H9 (cell line): Measurements from ENCODE around the gene MS4A18. TPM values are rescaled to one million over a fixed set of nuclear protein-coding genes. Genes with fewer than 3 reads are reported as not detected.

Experiments used
- DNase-seq: peaks from one replicate; pipeline ENCODE4 v3.0.0-alpha.2; 2017
- H2AFZ ChIP-seq: one replicate; pipeline ENCODE4 v1.6.1; 2013; ENCODE audit warnings: mild to moderate bottlenecking, low read length, control low read depth, moderate library complexity
- H2AK5ac ChIP-seq: 2 replicates; pipeline ENCODE4 v1.6.1; 2013; ENCODE audit warnings: low read length, control low read depth, mixed read lengths; ENCODE audit not compliant: insufficient read length
- H2BK120ac ChIP-seq: one replicate; pipeline ENCODE4 v1.6.1; 2013; ENCODE audit warnings: low read depth, mild to moderate bottlenecking, low read length, control low read depth, inconsistent platforms; ENCODE audit not compliant: poor library complexity, severe bottlenecking
- H2BK12ac ChIP-seq: 2 replicates; pipeline ENCODE4 v1.6.1; 2013; ENCODE audit warnings: low read length, control low read depth, mixed read lengths, low read depth; ENCODE audit not compliant: insufficient read length
- H2BK15ac ChIP-seq: 2 replicates; pipeline ENCODE4 v1.6.1; 2013; ENCODE audit warnings: low read depth, low read length, control low read depth
- H2BK20ac ChIP-seq: one replicate; pipeline ENCODE4 v1.6.1; 2013; ENCODE audit warnings: low read depth, mild to moderate bottlenecking, low read length, control low read depth, inconsistent platforms; ENCODE audit not compliant: poor library complexity, severe bottlenecking
- H2BK5ac ChIP-seq: 2 replicates; pipeline ENCODE4 v1.6.1; 2013; ENCODE audit warnings: low read length, control low read depth, mixed read lengths; ENCODE audit not compliant: insufficient read length
- H3K14ac ChIP-seq: 2 replicates; pipeline ENCODE4 v1.6.1; 2013; ENCODE audit warnings: low read length, control low read depth; ENCODE audit not compliant: insufficient read depth
- H3K18ac ChIP-seq: 2 replicates; pipeline ENCODE4 v1.6.1; 2013; ENCODE audit warnings: low read depth, mild to moderate bottlenecking, mixed read lengths, low read length, control low read depth; ENCODE audit not compliant: insufficient read length
- H3K23ac ChIP-seq: 2 replicates; pipeline ENCODE4 v1.6.1; 2013; ENCODE audit warnings: low read length, control low read depth, mixed read lengths, low read depth; ENCODE audit not compliant: insufficient read length
- H3K23me2 ChIP-seq: 2 replicates; pipeline ENCODE4 v1.6.1; 2013; ENCODE audit warnings: low read depth, mild to moderate bottlenecking, mixed read lengths, low read length, control low read depth; ENCODE audit not compliant: insufficient read length, poor library complexity, severe bottlenecking
- H3K27ac ChIP-seq: 2 replicates; pipeline ENCODE4 v1.5.1; 2013; ENCODE audit warnings: low read length, control low read depth, mixed read lengths, low read depth; ENCODE audit not compliant: insufficient read length
- H3K27me3 ChIP-seq: 2 replicates; pipeline ENCODE4 v1.6.1; 2013; ENCODE audit warnings: low read length, control low read depth, inconsistent platforms; ENCODE audit not compliant: insufficient read depth
- H3K4ac ChIP-seq: 2 replicates; pipeline ENCODE4 v1.6.1; 2013; ENCODE audit warnings: low read depth, mild to moderate bottlenecking, control low read depth, inconsistent platforms, low read length, moderate library complexity
- H3K4me1 ChIP-seq: 2 replicates; pipeline ENCODE4 v1.6.1; 2013; ENCODE audit warnings: low read length, control low read depth, inconsistent platforms; ENCODE audit not compliant: insufficient read depth
- H3K4me2 ChIP-seq: 2 replicates; pipeline ENCODE4 v1.6.1; 2013; ENCODE audit warnings: low read length, control low read depth, mixed read lengths; ENCODE audit not compliant: insufficient read length, insufficient read depth
- H3K56ac ChIP-seq: 2 replicates; pipeline ENCODE4 v1.6.1; 2013; ENCODE audit warnings: low read depth, mild to moderate bottlenecking, mixed read lengths, low read length, control low read depth; ENCODE audit not compliant: insufficient read length
- H3K79me1 ChIP-seq: 2 replicates; pipeline ENCODE4 v1.6.1; 2013; ENCODE audit warnings: low read depth, mild to moderate bottlenecking, moderate library complexity, low read length, control low read depth, inconsistent platforms; ENCODE audit not compliant: insufficient read depth, poor library complexity, severe bottlenecking
- H3K79me2 ChIP-seq: 2 replicates; pipeline ENCODE4 v1.6.1; 2013; ENCODE audit warnings: low read length, control low read depth, inconsistent platforms; ENCODE audit not compliant: insufficient read depth
- H3K9ac ChIP-seq: 2 replicates; pipeline ENCODE4 v1.6.1; 2013; ENCODE audit warnings: low read length, control low read depth, mixed read lengths; ENCODE audit not compliant: insufficient read length; ENCODE audit errors: extremely low read depth
- H3K9me3 ChIP-seq: one replicate; pipeline ENCODE4 v1.6.1; 2013; ENCODE audit warnings: low read depth, low read length, inconsistent platforms; ENCODE audit not compliant: control insufficient read depth
- H3T11ph ChIP-seq: one replicate; pipeline ENCODE4 v1.6.1; 2013; ENCODE audit warnings: mild to moderate bottlenecking, low read length, control low read depth, inconsistent platforms
- H4K20me1 ChIP-seq: one replicate; pipeline ENCODE4 v1.6.1; 2013; ENCODE audit not compliant: control insufficient read depth, insufficient read length, insufficient read depth
- H4K5ac ChIP-seq: 2 replicates; pipeline ENCODE4 v1.6.1; 2013; ENCODE audit warnings: low read depth, mild to moderate bottlenecking, mixed read lengths, low read length, control low read depth; ENCODE audit not compliant: insufficient read length
- H4K8ac ChIP-seq: replicated peaks from 2 replicates; pipeline ENCODE4 v1.6.1; 2013; ENCODE audit warnings: low read length, control low read depth, mixed read lengths, low read depth; ENCODE audit not compliant: insufficient read length
- H4K91ac ChIP-seq: 2 replicates; pipeline ENCODE4 v1.6.1; 2013; ENCODE audit warnings: low read depth, mild to moderate bottlenecking, moderate library complexity, mixed read lengths, low read length, control low read depth; ENCODE audit not compliant: insufficient read length
- H3K27ac Mint-ChIP-seq, 3 experiments: 2 replicates in 2 of 3; 3 replicates in 1 of 3; pipeline ENCODE4 v1.8.0; 2020 to 2021; ENCODE audit warnings: mixed read lengths in 3 of 3, mild to moderate bottlenecking in 1 of 3, moderate library complexity in 1 of 3
- H3K27me3 Mint-ChIP-seq: 2 replicates; pipeline ENCODE4 v1.8.0; 2021; ENCODE audit warnings: low read depth, mild to moderate bottlenecking, moderate library complexity, mixed read lengths
- H3K36me3 Mint-ChIP-seq, 3 experiments: 2 replicates in 2 of 3; 3 replicates in 1 of 3; pipeline ENCODE4 v1.8.0; 2020 to 2021; ENCODE audit warnings: low read depth in 3 of 3, mixed read lengths in 3 of 3; ENCODE audit not compliant: insufficient read depth in 1 of 3
- H3K4me1 Mint-ChIP-seq, 2 experiments: 2 replicates each; pipeline ENCODE4 v1.8.0; 2020; ENCODE audit warnings: mixed read lengths in 2 of 2
- H3K4me3 Mint-ChIP-seq, 2 experiments: 2 replicates in 1 of 2; 3 replicates in 1 of 2; pipeline ENCODE4 v1.8.0; 2020 to 2021; ENCODE audit warnings: mild to moderate bottlenecking in 2 of 2, mixed read lengths in 2 of 2, moderate library complexity in 1 of 2
- H3K9me3 Mint-ChIP-seq, 2 experiments: 2 replicates in 1 of 2; 3 replicates in 1 of 2; pipeline ENCODE4 v1.8.0; 2020; ENCODE audit warnings: mild to moderate bottlenecking in 2 of 2, mixed read lengths in 2 of 2, moderate library complexity in 1 of 2
- WGBS: extraction: QIAGEN DNeasy Blood & Tissue Kit; methylation state at CpG from one replicate; pipeline ENCODE4 v1.1.7; 2013; ENCODE audit warnings: missing lambda C conversion rate, low lambda C conversion rate, mixed read lengths; ENCODE audit not compliant: insufficient read length; ENCODE audit errors: extremely low coverage; 5-methylcytosine and 5-hydroxymethylcytosine counted together
- total RNA-seq: library from RNA; stranded (reverse); gene quantifications from 2 replicates; pipeline ENCODE4 v1.2.1, GENCODE V29; 2021
- TF ChIP-seq, protein P1 (sequence below): fragments of 200-600 bp; sonication (generic); conservative IDR thresholded peaks from 3 replicates; pipeline ENCODE4 v1.8.0; 2021; ENCODE audit warnings: antibody characterized with exemption, mild to moderate bottlenecking

Gene MS4A18
- total RNA-seq, 1 experiment from 2014 or later, result not detected

DNA sequence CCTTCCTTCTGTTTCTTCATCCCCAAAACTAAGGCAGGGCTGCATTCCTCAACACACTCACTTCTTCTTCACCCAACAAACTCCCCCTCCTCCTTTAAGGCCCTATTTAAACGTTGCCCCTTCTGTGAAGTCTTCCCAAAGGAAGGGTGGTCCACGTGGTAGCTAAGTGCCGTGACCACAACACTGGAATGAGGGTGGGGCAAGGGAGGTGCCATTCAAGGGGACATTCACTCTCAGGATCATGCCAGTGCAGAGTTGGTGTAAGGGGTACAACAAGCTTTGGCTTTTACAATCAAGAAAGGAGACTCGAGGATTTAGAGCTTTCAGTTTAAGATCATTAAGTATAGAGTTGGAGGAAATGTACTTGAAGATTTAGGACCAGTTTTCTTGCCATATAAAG is 52.6 kb downstream of the MS4A18 start:
- no peak overlapping the region for H3K4me3 Mint-ChIP-seq
- TF ChIP-seq, protein P1, sequence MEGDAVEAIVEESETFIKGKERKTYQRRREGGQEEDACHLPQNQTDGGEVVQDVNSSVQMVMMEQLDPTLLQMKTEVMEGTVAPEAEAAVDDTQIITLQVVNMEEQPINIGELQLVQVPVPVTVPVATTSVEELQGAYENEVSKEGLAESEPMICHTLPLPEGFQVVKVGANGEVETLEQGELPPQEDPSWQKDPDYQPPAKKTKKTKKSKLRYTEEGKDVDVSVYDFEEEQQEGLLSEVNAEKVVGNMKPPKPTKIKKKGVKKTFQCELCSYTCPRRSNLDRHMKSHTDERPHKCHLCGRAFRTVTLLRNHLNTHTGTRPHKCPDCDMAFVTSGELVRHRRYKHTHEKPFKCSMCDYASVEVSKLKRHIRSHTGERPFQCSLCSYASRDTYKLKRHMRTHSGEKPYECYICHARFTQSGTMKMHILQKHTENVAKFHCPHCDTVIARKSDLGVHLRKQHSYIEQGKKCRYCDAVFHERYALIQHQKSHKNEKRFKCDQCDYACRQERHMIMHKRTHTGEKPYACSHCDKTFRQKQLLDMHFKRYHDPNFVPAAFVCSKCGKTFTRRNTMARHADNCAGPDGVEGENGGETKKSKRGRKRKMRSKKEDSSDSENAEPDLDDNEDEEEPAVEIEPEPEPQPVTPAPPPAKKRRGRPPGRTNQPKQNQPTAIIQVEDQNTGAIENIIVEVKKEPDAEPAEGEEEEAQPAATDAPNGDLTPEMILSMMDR, result no peak

More for the DNA sequence above, 52.6 kb downstream of the MS4A18 start:
- Histone ChIP-seq H3K9ac (no peak overlapping the region), H4K20me1 (no peaks in the 10 kb centered on the region), H2BK15ac (no peak overlapping the region), H2BK5ac (no peak overlapping the region), H3K4ac (no peak overlapping the region), H4K91ac (no peak overlapping the region), H3K27ac (no peak overlapping the region), H2AK5ac (no peak overlapping the region), H2AFZ (no peak overlapping the region), H3K23me2 (no peaks in the 10 kb centered on the region), H3K9me3 (no peaks in the 10 kb centered on the region), H3K4me1 (no peaks in the 10 kb centered on the region), H2BK12ac (no peak overlapping the region), H3K23ac (no peak overlapping the region), H3K79me1 (no peaks in the 10 kb centered on the region), H2BK20ac (no peak overlapping the region), H4K8ac (no peak overlapping the region), H2BK120ac (no peak overlapping the region), H3K56ac (no peak overlapping the region), H3T11ph (no peak overlapping the region), H3K14ac (no peak overlapping the region), H4K5ac (no peak overlapping the region), H3K4me2 (no peak overlapping the region), H3K27me3 (no peaks in the 10 kb centered on the region), H3K18ac (no peak overlapping the region), H3K79me2 (no peaks in the 10 kb centered on the region)
- Mint-ChIP-seq H3K27ac (no peak overlapping the region; a peak in 1 of 7 replicates), H3K4me1 (peaks cover 4 to 7% of the 10 kb centered on the region in 2 experiments; a peak in 3 of 4 replicates), H3K36me3 (no peaks in the 10 kb centered on the region), H3K9me3 (peaks cover 0 to 2% of the 10 kb centered on the region in 2 experiments; a peak in 1 of 5 replicates), H3K27me3 (peaks cover 14% of the 10 kb centered on the region)
- no CpG with 5 or more reads among the region's 4 CpGs for WGBS
- DNase-seq, result no peak
